Measurements from ENCODE around the gene RNF182. TPM values are rescaled to one million over a fixed set of nuclear protein-coding genes. Genes with fewer than 3 reads are reported as not detected.
"Not testable (repeated sequence)": the region's sequence is repeated elsewhere in the genome, so short reads cannot be mapped to it uniquely, and the experiment has no call there.

The RNF182 gene
- polyA plus RNA-seq, 1 donor from 2014 or later = not detected

DNA sequence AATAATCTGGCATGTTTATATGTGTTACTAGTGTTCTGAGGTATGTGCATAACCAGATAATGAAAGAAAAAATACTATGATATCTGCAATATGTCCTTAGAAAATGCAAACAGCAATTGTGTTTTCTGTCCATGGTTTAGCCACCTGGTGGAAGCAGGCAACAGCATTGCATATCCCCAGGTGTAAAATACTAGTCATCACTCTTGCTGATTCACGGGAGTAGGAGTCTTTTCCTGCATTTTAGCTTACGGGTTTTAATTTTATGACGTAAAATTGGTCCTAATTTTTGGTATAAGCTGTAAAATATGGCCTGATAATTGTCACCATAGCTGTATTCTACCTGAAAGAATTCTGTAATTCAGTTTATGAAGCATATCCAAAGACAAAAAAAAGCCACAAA, 2.5 kb downstream of the RNF182 start:
- Mint-ChIP-seq H3K36me3 (no peaks in the 10 kb centered on the region), H3K4me3 (peak overlapping the region in 1 of 4 donors; percentile 16), H3K27me3 (peaks cover 67% of the 10 kb centered on the region), H3K4me1 (peaks cover 10 to 12% (median 12%) of the 10 kb centered on the region in 3 donors), H3K27ac (no peak overlapping the region), H3K9me3 (peaks cover 0 to 11% (median 10%) of the 10 kb centered on the region in 3 donors)

DNA sequence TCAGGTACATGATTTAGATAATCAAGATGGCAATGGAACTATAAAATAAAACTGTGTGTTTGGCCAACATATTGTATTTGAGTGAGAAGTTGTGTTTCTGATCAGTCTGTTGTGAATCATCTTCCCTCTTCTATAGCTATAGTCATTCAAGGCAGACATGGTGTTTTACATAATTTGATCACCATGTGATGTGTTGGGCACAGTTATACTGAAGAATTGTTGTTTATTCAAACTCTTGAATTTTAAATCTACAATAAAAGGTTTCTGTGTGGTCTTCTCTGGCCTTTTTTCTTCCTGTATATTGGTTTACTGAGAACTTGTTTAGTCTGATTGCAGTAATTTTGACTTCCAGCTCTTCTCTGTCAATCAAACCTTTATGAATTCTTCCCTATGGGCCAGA, 4.4 kb downstream of the RNF182 start:
- peaks cover 54% of the 10 kb centered on the region for H3K27me3 Mint-ChIP-seq
- H3K4me3 Mint-ChIP-seq = no peak overlapping the region
- H3K9me3 Mint-ChIP-seq = peaks cover 0 to 11% (median 10%) of the 10 kb centered on the region in 3 donors
- H3K27ac Mint-ChIP-seq = no peak overlapping the region
- H3K36me3 Mint-ChIP-seq = no peaks in the 10 kb centered on the region
- peaks cover 6 to 10% (median 8%) of the 10 kb centered on the region in 3 donors for H3K4me1 Mint-ChIP-seq

DNA sequence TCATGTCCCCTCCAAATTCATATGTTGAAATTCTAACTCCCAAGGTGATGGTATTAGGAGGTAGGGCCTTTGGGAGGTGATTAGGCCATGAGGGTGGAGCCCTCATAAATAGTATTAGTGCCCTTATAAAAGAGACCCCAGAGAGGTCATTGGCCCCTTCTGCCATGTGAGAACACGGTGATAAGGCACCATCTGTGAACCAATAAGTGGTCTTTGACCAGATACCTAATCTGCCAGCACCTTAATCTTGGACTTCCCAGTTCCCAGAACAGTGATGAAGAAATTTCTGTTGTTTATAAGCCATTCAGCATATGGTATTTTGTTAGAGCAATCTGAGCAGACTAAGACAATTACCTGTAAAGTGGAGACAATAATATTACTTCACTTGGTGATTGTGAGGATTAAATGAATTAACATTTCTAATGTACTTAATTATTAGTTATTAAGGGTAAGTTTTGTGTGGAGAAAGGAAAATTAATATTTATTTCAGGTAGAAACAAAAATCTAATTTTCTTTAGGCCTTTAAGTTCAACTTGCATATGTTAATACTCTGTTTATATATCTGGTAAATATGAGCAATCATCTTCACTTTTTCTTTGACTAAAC, 7.1 kb downstream of the RNF182 start:
- H3K36me3 Mint-ChIP-seq = no peaks in the 10 kb centered on the region
- H3K4me1 Mint-ChIP-seq = no peaks in the 10 kb centered on the region
- peaks cover 34% of the 10 kb centered on the region for H3K27me3 Mint-ChIP-seq
- no peak overlapping the region for H3K27ac Mint-ChIP-seq
- H3K4me3 Mint-ChIP-seq = no peak overlapping the region
- peaks cover 0 to 10% (median 8%) of the 10 kb centered on the region in 3 donors for H3K9me3 Mint-ChIP-seq

DNA sequence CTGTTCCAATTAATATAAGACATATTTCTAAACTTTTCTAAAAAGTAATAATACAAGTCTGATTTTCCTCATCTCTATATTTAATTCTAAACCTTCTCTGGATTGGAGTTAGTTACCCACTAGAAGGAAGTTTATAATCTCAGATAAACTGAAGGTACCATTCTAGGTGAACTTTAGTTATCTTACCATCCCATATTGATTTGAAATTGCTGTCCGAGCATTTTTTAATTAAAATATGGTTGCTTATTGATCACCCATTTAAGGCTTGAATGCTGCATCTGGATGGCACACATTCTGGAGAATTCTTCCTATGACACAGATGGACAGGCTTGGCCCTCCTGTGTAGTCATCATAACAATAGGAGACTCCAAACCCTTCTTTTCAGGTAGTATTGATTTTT, 8.0 kb downstream of the RNF182 start:
- H3K4me3 Mint-ChIP-seq = no peak overlapping the region
- H3K9me3 Mint-ChIP-seq = peaks cover 0 to 6% (median 5%) of the 10 kb centered on the region in 3 donors
- peaks cover 26% of the 10 kb centered on the region for H3K27me3 Mint-ChIP-seq
- H3K4me1 Mint-ChIP-seq = no peaks in the 10 kb centered on the region
- no peaks in the 10 kb centered on the region for H3K36me3 Mint-ChIP-seq
- peak overlapping the region in 1 of 3 donors; percentile 6 for H3K27ac Mint-ChIP-seq

GRCh38 chr6:13934721-13935120, 10.0 kb downstream of the RNF182 start:
- Mint-ChIP-seq H3K27ac (no peak overlapping the region), H3K4me3 (no peak overlapping the region)

DNA sequence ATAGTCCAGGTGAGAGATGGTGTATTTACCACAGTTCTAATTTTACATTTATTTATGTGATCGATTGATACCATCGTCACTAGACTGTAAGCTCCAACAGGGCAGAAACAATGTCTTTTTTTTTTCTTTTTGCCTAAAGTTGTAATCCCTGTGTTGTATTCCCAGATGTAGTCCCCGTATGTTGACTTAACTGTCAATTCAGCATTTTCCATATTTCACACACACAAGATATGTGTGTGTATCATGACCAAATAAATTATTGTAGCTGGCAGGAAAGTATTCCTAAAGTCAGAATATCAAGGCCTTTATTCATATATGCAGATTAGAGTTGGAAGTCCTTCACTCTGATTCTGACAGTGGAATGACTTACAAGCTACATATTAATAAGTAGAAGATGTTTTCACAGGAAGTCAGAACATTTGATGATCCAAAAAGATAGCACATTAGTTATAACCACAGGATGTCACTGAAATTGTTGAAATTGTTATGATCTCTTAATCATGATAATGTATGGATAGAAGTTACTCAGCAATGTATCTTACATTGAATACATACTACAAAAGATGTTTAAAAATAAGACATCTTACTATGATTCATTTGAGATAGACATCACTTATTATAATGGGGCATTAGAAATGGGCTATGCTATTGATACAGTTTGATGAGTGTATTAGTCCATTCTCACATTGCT, 10.6 kb downstream of the RNF182 start:
- H3K4me3 Mint-ChIP-seq = no peak overlapping the region
- peaks cover 12% of the 10 kb centered on the region for H3K27me3 Mint-ChIP-seq
- no peak overlapping the region for H3K27ac Mint-ChIP-seq
- H3K36me3 Mint-ChIP-seq = no peaks in the 10 kb centered on the region
- no peaks in the 10 kb centered on the region for H3K4me1 Mint-ChIP-seq
- peaks cover 0 to 6% (median 5%) of the 10 kb centered on the region in 3 donors for H3K9me3 Mint-ChIP-seq

More at GRCh38 chr6:13934721-13935120, 10.0 kb downstream of the RNF182 start:
- Mint-ChIP-seq H3K4me1 (no peaks in the 10 kb centered on the region), H3K36me3 (no peaks in the 10 kb centered on the region), H3K27me3 (peaks cover 14% of the 10 kb centered on the region), H3K9me3 (peaks cover 0 to 6% (median 5%) of the 10 kb centered on the region in 3 donors)

- H3K36me3 Mint-ChIP-seq, H3K27ac Mint-ChIP-seq, H3K9me3 Mint-ChIP-seq, H3K4me3 Mint-ChIP-seq, H3K4me1 Mint-ChIP-seq: not testable (repeated sequence)
- peaks cover 10% of the 10 kb centered on the region for H3K27me3 Mint-ChIP-seq
These were observed 11.1 kb downstream of the RNF182 start for GRCh38 chr6:13935881-13936261.

GRCh38 chr6:13941902-13942301, 17.1 kb downstream of the RNF182 start:
- no peaks in the 10 kb centered on the region for H3K4me1 Mint-ChIP-seq
- no peak overlapping the region for H3K27ac Mint-ChIP-seq
- H3K4me3 Mint-ChIP-seq = no peak overlapping the region
- peaks cover 1 to 18% (median 12%) of the 10 kb centered on the region in 3 donors for H3K9me3 Mint-ChIP-seq
- peaks cover 3% of the 10 kb centered on the region for H3K36me3 Mint-ChIP-seq
- peaks cover 8% of the 10 kb centered on the region for H3K27me3 Mint-ChIP-seq

- Mint-ChIP-seq H3K36me3 (peaks cover 3% of the 10 kb centered on the region), H3K4me3 (no peak overlapping the region)
These were observed 19.2 kb downstream of the RNF182 start for GRCh38 chr6:13943943-13944342.

DNA sequence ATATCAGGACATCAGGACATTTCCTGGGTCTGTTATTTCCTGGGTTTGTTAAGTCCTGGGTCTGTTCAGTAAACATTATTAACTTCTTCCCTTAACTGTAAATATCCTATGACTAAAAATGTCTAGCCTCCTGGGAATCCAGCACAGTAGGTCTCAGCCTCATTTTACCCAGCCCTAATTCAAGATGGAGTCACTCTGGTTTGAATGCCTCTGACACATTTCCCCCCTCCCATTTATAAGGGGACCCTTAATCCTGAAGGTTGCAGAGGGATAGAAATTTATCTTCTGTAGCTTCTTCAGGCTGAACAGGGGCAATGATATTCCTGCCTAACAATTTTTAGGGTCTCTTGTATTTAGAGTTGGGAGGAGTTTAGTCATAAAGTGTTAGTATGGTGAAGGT, 21.8 kb downstream of the RNF182 start:
- H3K27ac Mint-ChIP-seq = no peak overlapping the region
- H3K9me3 Mint-ChIP-seq = peaks cover 5 to 25% (median 21%) of the 10 kb centered on the region in 3 donors
- peaks cover 8% of the 10 kb centered on the region for H3K27me3 Mint-ChIP-seq
- peaks cover 3% of the 10 kb centered on the region for H3K36me3 Mint-ChIP-seq
- H3K4me1 Mint-ChIP-seq = no peaks in the 10 kb centered on the region
- no peak overlapping the region for H3K4me3 Mint-ChIP-seq

More at GRCh38 chr6:13943943-13944342, 19.2 kb downstream of the RNF182 start:
- Mint-ChIP-seq H3K9me3 (peaks cover 5 to 19% (median 14%) of the 10 kb centered on the region in 3 donors), H3K27me3 (peaks cover 8% of the 10 kb centered on the region), H3K4me1 (no peaks in the 10 kb centered on the region), H3K27ac (no peak overlapping the region)

DNA sequence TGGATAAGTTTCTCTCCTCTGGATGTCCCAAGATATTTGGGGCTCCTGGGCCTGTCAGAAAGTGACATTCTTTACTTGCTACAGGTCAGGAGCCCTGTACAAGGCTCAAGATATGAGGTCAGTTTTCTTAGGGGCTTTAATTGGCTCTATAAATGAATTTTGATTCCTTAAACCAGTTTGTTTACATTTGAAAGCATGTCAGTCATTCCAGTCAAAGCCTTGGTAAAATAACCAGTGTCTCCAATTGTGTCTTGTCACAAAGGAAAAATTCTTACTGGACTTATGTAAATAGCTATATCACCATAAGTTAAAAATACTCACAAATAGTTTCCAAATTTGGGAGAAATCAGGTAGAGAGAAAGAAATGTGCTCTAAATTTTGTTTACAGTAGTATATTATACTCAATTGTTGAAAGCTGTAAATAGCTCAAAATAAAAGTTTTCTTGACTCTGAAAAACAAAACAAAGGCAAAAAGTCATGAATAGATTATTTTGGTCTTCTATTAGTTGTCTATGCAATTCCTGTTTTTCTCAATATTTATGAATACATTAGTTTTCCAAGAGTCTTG, 22.9 kb downstream of the RNF182 start:
- Mint-ChIP-seq H3K9me3 (peaks cover 5 to 21% (median 17%) of the 10 kb centered on the region in 3 donors), H3K36me3 (peaks cover 4% of the 10 kb centered on the region), H3K4me1 (no peaks in the 10 kb centered on the region), H3K27ac (no peak overlapping the region), H3K27me3 (peaks cover 9% of the 10 kb centered on the region), H3K4me3 (no peak overlapping the region)

- Mint-ChIP-seq H3K36me3 (peaks cover 4% of the 10 kb centered on the region), H3K9me3 (peaks cover 4 to 10% (median 9%) of the 10 kb centered on the region in 3 donors), H3K27me3 (peaks cover 11% of the 10 kb centered on the region), H3K4me3 (no peak overlapping the region), H3K4me1 (no peaks in the 10 kb centered on the region), H3K27ac (no peak overlapping the region)
These were observed 27.3 kb downstream of the RNF182 start for GRCh38 chr6:13952101-13952500.

DNA sequence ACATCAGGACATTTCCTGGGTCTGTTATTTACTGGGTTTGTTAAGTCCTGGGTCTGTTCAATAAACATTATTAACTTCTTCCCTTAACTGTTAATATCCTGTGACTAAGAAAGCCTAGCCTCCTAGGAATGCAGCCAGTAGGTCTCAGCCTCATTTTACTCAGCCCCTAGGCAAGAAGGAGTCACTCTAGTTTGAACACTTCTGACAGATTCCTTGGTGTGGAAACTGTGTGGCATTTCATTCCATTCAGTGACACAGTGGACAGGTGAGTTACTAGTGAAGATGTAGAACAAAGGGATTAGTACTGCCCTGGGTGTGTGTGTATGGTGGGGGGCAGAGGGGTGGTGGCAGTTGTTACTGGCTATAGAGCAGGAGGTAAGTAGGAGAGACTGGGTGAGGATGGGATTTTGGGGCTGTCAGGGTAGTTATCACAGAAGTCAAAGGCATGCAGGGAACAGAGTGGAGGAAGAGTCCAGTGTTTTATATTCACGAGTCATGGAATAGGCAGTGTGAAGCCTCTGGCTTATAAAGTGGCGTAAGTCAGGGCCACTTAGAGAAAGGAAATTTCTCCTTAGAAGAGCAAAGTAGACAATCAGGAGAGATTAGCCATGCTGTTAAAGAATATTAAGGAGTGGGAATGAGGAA, 28.4 kb downstream of the RNF182 start:
- Mint-ChIP-seq H3K4me1 (no peaks in the 10 kb centered on the region), H3K9me3 (peaks cover 0 to 10% (median 9%) of the 10 kb centered on the region in 3 donors), H3K4me3 (no peak overlapping the region), H3K36me3 (peaks cover 4% of the 10 kb centered on the region), H3K27me3 (peaks cover 11% of the 10 kb centered on the region), H3K27ac (no peak overlapping the region)

GRCh38 chr6:13965582-13966127, 40.9 kb downstream of the RNF182 start:
- H3K36me3 Mint-ChIP-seq = peaks cover 1% of the 10 kb centered on the region
- H3K9me3 Mint-ChIP-seq = peaks cover 3 to 20% (median 7%) of the 10 kb centered on the region in 3 donors
- no peak overlapping the region for H3K27ac Mint-ChIP-seq
- H3K27me3 Mint-ChIP-seq = peaks cover 22% of the 10 kb centered on the region
- H3K4me1 Mint-ChIP-seq = no peaks in the 10 kb centered on the region
- peak overlapping the region in 1 of 4 donors; percentile 24 for H3K4me3 Mint-ChIP-seq

DNA sequence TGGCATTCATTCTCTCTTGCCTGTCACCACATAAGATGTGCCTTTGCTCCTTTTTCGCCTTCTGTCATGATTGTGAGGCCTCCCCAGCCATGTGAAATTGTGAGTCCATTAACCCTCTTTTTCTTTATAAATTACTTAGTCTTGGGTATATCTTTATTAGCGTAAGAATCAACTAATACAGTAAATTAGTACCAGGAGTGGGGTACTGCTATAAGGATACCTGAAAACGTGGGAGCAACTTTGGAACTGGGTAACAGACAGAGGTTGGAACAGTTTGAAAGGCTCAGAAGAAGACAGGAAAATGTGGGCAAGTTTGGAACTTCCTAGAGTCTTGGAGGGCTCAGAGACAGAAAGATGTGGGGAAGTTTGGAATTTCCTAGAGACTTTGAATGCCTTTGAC, 46.6 kb downstream of the RNF182 start:
- Mint-ChIP-seq H3K27me3 (peaks cover 5% of the 10 kb centered on the region), H3K27ac (peak overlapping the region in 1 of 3 donors; percentile 25), H3K4me3 (peak overlapping the region in 1 of 4 donors; percentile 14), H3K36me3 (peaks cover 3% of the 10 kb centered on the region), H3K4me1 (no peaks in the 10 kb centered on the region), H3K9me3 (peaks cover 10 to 25% (median 21%) of the 10 kb centered on the region in 3 donors)
